GM19395 (cell line): Measurements from ENCODE around the gene INPPL1.
A peak's percentile ranks its signal among the peaks of the same experiment; 100 is the strongest.

Source experiments
- ATAC-seq: cut with Tn5 transposase; IDR thresholded peaks from one replicate; pipeline ENCODE4 v1.9.1; 2021; ENCODE audit warnings: mild to moderate bottlenecking, moderate library complexity; ENCODE audit not compliant: unreplicated experiment

Gene INPPL1

DNA sequence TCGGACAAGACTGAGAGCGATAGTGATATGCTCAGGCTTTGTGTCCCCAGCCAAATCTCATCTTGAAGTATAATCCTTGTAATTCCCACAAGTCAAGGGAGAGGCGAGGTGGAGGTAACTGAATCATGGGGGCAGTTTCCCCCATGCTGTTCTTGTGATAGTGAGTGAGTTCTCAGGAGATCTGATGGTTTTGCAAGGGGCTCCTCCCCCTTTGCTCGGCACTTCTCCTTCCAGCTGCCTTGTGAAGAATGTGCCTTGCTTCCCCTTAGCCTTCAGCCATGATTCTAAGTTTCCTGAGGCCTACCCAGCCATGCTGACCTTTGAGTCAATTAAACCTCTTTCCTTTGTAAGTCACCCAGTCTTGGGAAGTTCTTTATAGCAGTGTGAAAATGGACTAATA is 15.5 kb upstream of the INPPL1 start:
- no peak for ATAC-seq

GRCh38 chr11:72216638-72217037 is 7.9 kb upstream of the INPPL1 start, which contains the start of gene FOLR2:
Gene FOLR2, plus strand, starts transcription at chr11:72216794. Its CDS starts 1,791 bp downstream, at chr11:72218585.
- no peak for ATAC-seq

DNA sequence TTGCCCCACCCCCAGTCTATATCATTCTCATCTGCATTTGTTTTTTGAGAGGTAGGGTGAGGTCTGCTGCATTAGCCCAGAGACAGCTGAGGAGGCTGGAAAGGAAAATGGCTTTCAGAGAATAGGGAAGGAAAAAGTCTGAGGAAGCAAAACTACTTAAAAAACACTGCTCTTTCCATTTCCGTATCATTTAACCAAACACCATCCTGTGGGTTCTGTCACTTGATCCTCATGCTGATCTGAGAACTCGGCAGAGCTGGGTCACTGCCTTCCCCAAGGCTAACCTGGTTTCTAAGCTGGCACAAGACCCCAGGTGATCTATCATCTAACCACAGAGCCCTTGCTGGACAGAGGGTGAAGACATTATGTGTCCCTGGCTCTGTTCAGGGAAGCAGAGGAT is 6.7 kb upstream of the INPPL1 start:
- ATAC-seq = no peak

GRCh38 chr11:72218251-72218745 is 6.3 kb upstream of the INPPL1 start:
- ATAC-seq = no peak

DNA sequence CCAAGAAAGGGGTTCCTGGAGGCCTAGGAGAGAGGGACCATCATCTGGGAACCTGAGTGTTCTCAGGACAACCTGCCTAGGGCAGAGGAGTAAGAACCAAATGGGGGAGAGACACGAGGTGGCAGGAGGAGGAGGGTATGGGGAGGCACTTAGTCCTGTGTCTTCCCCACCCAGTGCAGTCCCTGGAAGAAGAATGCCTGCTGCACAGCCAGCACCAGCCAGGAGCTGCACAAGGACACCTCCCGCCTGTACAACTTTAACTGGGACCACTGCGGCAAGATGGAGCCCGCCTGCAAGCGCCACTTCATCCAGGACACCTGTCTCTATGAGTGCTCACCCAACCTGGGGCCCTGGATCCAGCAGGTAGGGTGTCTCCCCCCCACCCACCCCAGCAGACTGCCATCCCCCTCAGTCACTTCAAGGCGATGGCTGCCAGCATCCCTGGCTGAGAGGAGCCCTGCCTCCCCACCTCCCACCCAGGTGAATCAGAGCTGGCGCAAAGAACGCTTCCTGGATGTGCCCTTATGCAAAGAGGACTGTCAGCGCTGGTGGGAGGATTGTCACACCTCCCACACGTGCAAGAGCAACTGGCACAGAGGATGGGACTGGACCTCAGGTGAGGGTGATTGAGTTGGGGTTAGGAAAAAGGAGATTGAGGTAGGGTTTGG is 3.7 kb upstream of the INPPL1 start:
- no peak for ATAC-seq

GRCh38 chr11:72221386-72222075 is 3.0 kb upstream of the INPPL1 start:
- no peak for ATAC-seq

- ATAC-seq = no peak
Observed at GRCh38 chr11:72222106-72222891, 2.3 kb upstream of the INPPL1 start.

DNA sequence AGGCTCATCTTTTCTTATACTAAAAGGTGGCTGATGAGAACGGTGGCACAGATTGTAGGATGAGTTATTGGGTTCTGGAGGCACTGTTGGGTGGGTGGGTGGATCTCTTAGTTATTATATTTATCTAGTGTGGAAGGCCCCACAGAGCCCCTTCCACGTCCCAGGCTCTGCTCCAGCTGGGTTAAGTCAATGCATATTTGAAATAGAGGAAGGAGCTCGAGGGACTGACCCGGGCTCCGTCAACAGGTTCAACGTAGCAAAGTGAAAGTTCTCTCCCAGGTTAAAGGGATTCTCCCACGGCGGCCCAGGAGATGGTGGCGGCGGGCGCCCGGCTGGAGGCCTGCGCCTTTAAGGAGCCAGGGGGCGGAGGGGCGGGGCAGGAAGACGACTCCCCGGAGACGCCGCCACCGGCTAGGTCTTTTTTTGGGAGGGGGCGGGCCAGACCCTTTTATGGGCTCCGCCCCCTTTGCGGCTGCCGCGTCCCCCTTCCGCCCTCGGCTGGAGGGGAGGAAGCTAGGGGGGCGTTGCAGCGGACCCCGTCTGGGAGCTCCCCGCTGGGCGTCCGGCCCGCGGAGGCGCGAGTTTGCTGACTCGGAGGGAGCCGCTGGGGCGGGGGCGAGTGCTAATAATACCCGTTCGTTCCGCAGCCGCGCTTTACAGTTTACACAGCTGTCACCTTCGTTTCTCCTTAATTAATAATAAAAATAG is 1.5 kb upstream of the INPPL1 start:
- peak; percentile 67 for ATAC-seq

DNA sequence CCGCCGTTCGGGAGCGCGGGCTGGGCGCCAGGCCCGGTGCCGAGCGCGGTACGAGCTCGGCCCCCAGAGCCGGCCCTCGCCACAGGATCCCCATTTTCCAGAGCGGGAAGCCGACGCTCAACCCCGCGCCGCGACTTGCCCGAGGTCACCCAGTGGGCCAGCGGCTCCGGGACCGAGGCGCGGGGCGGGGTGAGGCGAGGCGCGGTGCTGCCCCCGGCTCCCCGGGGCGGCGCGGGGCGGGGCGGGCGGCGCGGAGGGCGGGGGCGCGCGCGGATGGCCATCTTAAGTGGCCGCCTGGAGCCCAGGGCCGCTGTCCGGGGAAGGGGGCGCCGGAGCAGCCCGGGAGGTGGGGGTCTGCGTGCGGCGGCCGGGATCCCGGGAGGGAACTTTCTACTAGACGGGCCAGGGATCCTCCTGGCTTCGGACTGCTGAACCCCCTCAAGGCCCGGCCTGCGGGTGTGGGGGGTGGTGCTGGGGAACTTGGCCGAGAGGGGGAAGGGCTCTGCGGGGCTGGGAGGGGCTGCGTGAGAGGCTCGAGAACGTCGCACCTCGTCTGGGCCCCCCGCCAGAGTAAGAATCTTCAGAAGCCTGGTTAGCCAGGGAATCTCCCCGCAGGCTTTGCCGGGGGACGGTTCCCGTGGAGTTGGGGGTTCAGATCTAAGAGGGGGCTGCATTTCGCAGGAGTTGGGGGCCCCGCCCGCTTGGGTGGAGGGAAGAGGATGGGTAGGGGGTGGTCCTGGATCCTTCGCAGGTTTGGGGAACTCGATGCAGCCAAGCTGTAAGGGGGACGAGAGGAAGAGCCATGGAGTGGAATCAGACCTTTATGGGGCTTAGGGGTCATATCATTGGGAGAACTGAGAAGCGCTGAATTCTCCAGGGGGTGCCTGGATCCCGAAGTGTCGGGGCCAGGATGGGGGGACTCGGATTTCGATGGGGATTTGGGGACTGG is 678 bp upstream of the INPPL1 start:
- ATAC-seq = peak; percentile 52

GRCh38 chr11:72225411-72225951 is 914 bp downstream of the INPPL1 start:
- no peak for ATAC-seq

GRCh38 chr11:72226701-72227100 is 2.1 kb downstream of the INPPL1 start:
- ATAC-seq = no peak

DNA sequence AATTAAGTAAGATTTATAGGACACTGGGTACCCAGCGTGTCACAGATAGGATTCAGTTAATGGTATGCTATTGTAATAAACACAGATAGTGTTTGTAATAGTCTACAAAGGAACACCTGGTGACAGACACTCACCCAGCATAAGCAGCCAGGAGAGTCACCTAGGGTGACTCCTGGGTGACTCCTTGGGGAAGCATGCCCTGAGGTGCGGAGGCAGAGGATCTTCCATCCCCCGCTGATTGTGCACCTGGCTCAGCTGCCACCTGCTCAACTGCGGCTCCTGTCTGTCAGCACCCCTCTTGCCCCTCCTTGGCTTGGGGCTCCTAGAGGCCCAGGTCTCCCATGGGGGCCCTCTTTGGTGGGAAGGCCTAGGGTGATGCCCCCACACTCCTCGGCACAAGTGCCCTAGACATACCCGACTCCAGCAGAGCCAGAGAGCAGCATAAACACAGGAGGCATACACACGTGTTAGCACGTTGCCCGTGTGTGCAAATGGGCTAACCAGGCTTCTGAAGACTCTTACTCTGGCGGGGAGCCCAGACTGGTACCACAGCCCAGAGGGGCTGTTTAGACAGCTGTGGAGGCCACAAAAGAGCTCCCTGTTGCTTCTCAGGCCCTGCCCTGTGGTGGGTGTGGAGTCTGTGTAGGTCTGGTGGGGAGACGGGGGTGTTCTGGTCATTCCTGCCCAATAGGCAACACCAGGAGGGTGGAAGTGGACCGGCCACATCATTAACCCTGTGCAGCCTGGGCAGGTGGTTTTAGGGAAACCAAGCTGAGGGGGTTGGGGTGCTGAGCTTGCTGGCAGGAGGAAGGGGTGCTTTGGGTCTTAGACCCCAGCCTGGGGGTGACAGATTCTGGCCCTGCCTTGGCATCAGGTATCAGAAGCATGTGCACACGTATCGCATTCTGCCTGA is 3.0 kb downstream of the INPPL1 start:
- no peak for ATAC-seq

- ATAC-seq = no peak
Observed at GRCh38 chr11:72228229-72228843, 3.8 kb downstream of the INPPL1 start.

DNA sequence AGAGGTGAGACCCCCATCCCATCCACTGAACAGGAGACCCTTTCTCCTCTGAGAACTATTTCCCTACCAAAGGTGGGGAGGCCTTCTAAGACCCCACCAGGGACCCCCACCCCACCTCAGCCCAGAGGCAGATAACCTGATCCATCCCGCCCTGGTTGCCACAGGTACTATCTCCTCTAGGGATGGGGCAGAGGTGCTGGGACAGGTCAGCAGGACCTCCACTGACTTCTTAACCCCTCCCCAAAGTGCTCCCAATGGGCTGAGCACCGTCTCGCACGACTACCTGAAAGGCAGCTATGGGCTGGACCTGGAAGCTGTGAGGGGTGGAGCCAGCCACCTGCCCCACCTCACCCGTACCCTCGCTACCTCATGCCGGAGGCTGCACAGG is 4.3 kb downstream of the INPPL1 start:
- ATAC-seq = no peak

GRCh38 chr11:72229336-72229924 is 4.9 kb downstream of the INPPL1 start:
- ATAC-seq = no peak

DNA sequence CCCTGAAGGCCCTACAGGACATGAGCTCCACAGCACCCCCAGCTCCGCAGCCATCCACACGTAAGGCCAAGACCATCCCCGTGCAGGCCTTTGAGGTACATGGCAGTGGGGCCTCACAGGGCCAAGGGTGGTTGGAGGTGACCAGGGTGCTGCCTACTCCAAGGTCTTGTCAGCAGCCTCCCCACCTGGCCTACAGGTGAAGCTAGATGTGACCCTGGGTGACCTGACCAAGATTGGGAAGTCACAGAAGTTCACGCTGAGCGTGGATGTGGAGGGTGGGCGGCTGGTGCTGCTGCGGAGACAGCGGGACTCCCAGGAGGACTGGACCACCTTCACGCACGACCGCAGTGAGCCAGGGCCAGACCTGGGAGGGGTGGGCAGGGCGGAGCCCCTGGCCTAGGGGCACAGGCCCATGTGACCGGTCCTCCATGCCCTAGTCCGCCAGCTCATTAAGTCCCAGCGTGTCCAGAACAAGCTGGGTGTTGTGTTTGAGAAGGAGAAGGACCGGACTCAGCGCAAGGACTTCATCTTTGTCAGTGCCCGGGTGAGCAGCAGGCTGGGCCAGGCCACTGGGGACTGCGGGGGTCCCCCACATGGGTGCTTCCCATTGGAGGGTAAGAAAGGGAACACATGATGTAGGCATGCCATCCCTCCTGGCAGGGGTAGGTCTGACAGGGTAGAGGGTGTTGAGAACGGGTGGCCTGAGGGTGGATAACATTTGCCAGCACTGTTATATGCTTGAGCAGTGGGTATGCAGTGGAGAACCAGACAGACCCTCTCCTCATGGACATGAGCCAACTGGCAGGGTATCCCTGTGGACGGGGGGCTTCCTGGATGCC is 5.6 kb downstream of the INPPL1 start:
- ATAC-seq = no peak
